ENCODE data around the gene SYT9.

DNA sequence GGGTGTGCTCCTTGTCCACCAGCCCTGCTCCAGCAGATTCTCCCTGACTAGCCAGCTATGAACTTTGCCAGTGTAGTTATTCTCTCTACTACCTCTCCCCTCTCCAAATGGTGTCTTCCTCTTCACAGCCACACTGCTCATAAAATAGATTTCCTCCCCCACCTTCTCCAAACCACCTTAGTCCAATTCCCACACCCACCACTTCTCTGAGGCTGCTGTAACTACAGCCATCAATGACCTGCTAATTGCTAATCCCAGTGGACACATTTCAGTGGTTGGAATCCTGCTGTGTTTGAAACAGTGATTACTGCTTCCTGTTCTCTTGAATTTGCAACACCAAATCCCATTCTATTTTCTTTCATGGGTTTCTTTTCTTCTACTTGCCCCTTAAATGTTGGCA lies 23.4 kb downstream of the SYT9 start:
- TF ChIP-seq POLR2AphosphoS5 (IDR thresholded peaks at IDR 0.05), result no peak
- TF ChIP-seq POLR2A (IDR thresholded peaks at IDR 0.05), result no peak

All from prostate gland (tissue), 1 donor.